Liver (tissue), 9 donors: Measurements from ENCODE around the gene BCLAF1. TPM values are rescaled to one million over a fixed set of nuclear protein-coding genes. Genes with fewer than 3 reads are reported as not detected.

Experiments
- DNase-seq: peaks from one replicate; pipeline ENCODE4 v3.0.0-alpha.2; 2017; ENCODE audit warnings: low spot score
- H3K27ac ChIP-seq, 2 donors: one replicate each; pipeline ENCODE4 v1.7.0; 2013; ENCODE audit warnings: inconsistent platforms in 2 of 2, low read length in 2 of 2, control low read depth in 1 of 2, low read depth in 1 of 2, mild to moderate bottlenecking in 1 of 2
- H3K27me3 ChIP-seq, 4 donors: one replicate each; pipeline versions ENCODE4 v1.6.1 to v1.7.0; 2013; ENCODE audit warnings: low read length in 3 of 4, inconsistent platforms in 1 of 4, mild to moderate bottlenecking in 1 of 4, moderate library complexity in 1 of 4; ENCODE audit not compliant: control insufficient read depth in 4 of 4, insufficient read depth in 4 of 4
- H3K36me3 ChIP-seq, 4 donors: one replicate each; pipeline versions ENCODE4 v1.6.1 to v1.7.0; 2013; ENCODE audit warnings: low read length in 3 of 4, mild to moderate bottlenecking in 3 of 4, low read depth in 1 of 4, moderate library complexity in 1 of 4; ENCODE audit not compliant: control insufficient read depth in 4 of 4, insufficient read depth in 3 of 4
- H3K4me1 ChIP-seq, 4 donors: one replicate each; pipeline versions ENCODE4 v1.6.1 to v1.7.0; 2013; ENCODE audit warnings: low read length in 3 of 4, mild to moderate bottlenecking in 3 of 4, moderate library complexity in 1 of 4; ENCODE audit not compliant: control insufficient read depth in 4 of 4, insufficient read depth in 4 of 4
- H3K4me3 ChIP-seq, 3 donors: one replicate each; pipeline versions ENCODE4 v1.6.1 to v1.7.0; 2013; ENCODE audit warnings: low read length in 3 of 3, control low read depth in 1 of 3, low read depth in 1 of 3, mild to moderate bottlenecking in 1 of 3
- H3K9ac ChIP-seq, 2 donors: one replicate each; pipeline ENCODE4 v1.7.0; 2013; ENCODE audit warnings: low read length in 2 of 2, mild to moderate bottlenecking in 2 of 2, moderate library complexity in 2 of 2, control low read depth in 1 of 2, low read depth in 1 of 2
- H3K9me3 ChIP-seq, 4 donors: one replicate each; pipeline versions ENCODE4 v1.6.1 to v1.7.0; 2013; ENCODE audit warnings: low read length in 3 of 4; ENCODE audit not compliant: control insufficient read depth in 4 of 4
- EGR1 ChIP-seq, 2 donors: IDR thresholded peaks; 2 replicates each; pipeline ENCODE4 v1.6.1; 2016 to 2018; ENCODE audit warnings: antibody characterized with exemption in 2 of 2, low read depth in 2 of 2
- FOXA2 ChIP-seq: IDR thresholded peaks from 2 replicates; pipeline ENCODE4 v1.6.1; 2016; ENCODE audit warnings: antibody characterized with exemption
- GABPA ChIP-seq, 2 donors: IDR thresholded peaks in 1 of 2; conservative IDR thresholded peaks in 1 of 2; 2 replicates each; pipeline ENCODE4 v1.6.1; 2016; ENCODE audit warnings: antibody characterized with exemption in 2 of 2, mild to moderate bottlenecking in 1 of 2, moderate library complexity in 1 of 2
- HNF4A ChIP-seq, 2 donors: conservative IDR thresholded peaks; 2 replicates each; pipeline ENCODE4 v1.6.1; 2016; ENCODE audit warnings: antibody characterized with exemption in 2 of 2, mild to moderate bottlenecking in 2 of 2
- HNF4G ChIP-seq: IDR thresholded peaks from 2 replicates; pipeline ENCODE4 v1.6.1; 2016; ENCODE audit warnings: antibody characterized with exemption
- MAX ChIP-seq: IDR thresholded peaks from 2 replicates; pipeline ENCODE4 v1.6.1; 2016; ENCODE audit warnings: antibody characterized with exemption
- NR2F2 ChIP-seq: IDR thresholded peaks from 2 replicates; pipeline ENCODE4 v1.6.1; 2016; ENCODE audit warnings: antibody characterized with exemption
- RAD21 ChIP-seq, 2 donors: IDR thresholded peaks; 2 replicates each; pipeline ENCODE4 v1.6.1; 2016; ENCODE audit warnings: antibody characterized with exemption in 2 of 2, mild to moderate bottlenecking in 2 of 2
- RXRA ChIP-seq, 2 donors: IDR thresholded peaks; 2 replicates each; pipeline ENCODE4 v1.6.1; 2017 to 2018; ENCODE audit warnings: antibody characterized with exemption in 2 of 2, mild to moderate bottlenecking in 1 of 2
- SP1 ChIP-seq: IDR thresholded peaks from 2 replicates; pipeline ENCODE4 v1.6.1; 2018; ENCODE audit warnings: antibody characterized with exemption, mild to moderate bottlenecking
- TAF1 ChIP-seq: conservative IDR thresholded peaks from 2 replicates; pipeline ENCODE4 v1.6.1; 2016; ENCODE audit warnings: antibody characterized with exemption, mild to moderate bottlenecking
- YY1 ChIP-seq: IDR thresholded peaks from 2 replicates; pipeline ENCODE4 v1.6.1; 2016; ENCODE audit warnings: antibody characterized with exemption, mild to moderate bottlenecking
- WGBS: extraction: QIAGEN DNeasy Blood & Tissue Kit; methylation state at CpG from one replicate; pipeline ENCODE4 v1.1.7; 2013; 5-methylcytosine and 5-hydroxymethylcytosine counted together
- polyA plus RNA-seq, 2 donors: library from polyadenylated mRNA; stranded (reverse) in 1 of 2; unstranded in 1 of 2; fragments of 200-250 nt in 1 of 2; fragments of >200 nt in 1 of 2; fragmentation: Nextera tagmentation in 1 of 2; extraction: Ambion mirVana in 1 of 2; gene quantifications; one replicate each; pipeline versions ENCODE4 v1.2.1 to v1.2.3, GENCODE V29; 2013 to 2015
- total RNA-seq, 2 donors: library from RNA; depleted of rRNA; stranded (reverse); fragments of >200 nt; gene quantifications; one replicate each; pipeline ENCODE4 v1.2.3, GENCODE V29; 2014
- TF ChIP-seq, protein P1 (sequence below): IDR thresholded peaks from 2 replicates; pipeline ENCODE4 v1.6.1; 2016; ENCODE audit warnings: antibody characterized with exemption, mild to moderate bottlenecking
- TF ChIP-seq, protein P2 (sequence below): IDR thresholded peaks from 2 replicates; pipeline ENCODE4 v1.6.1; 2016; ENCODE audit warnings: antibody characterized with exemption
- donor health status: healthy.
- donor health status: healthy.
- donor health status: healthy.
- donor health status: healthy.
- donor health status: healthy.

Gene BCLAF1
- total and polyA plus RNA-seq, 4 donors, result 11.7 to 60.5 (median 38.0) TPM

DNA sequence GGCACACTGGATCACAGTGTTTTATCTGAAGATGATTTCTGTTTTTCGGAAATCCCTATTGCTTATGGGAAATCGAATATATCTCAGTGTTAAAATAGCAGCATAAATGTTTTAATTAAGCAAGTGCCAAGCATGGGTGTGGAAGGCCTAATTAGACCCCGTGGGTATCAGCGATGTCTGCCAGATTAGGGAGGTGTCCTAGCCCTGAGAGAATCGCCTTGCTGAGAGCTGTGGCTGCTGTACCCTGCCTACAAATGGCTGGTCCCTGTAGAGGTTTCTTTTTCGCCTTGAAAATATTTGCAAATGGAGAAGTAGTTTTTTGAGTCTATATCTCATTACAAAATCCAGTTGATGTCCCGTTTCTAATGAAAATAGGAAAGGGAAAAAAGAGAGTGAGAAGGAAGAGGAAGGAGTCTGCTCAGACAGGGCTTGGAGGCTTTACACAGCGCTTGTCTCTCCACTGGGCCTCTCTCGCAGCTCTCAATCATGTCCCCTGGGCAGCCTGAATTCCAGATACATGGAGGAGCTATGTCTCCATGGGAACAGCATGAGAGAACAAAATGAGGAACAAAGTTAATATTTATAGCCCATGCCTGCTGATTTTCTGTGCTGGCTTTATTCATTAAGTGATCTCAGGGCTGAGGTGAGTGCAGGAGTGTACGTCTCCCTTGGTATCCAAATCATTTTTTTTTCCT is 35.2 kb upstream of the BCLAF1 start:
- H3K36me3 ChIP-seq, result no peaks in the 10 kb centered on the region
- no peak overlapping the region for H3K27ac ChIP-seq
- H3K9me3 ChIP-seq, result no peaks in the 10 kb centered on the region
- no peak overlapping the region for H3K9ac ChIP-seq
- H3K27me3 ChIP-seq, result no peaks in the 10 kb centered on the region
- DNase-seq, result no peak
- TF ChIP-seq RAD21 (IDR thresholded peaks at IDR 0.05) (no peak), RXRA (IDR thresholded peaks at IDR 0.05) (no peak), YY1 (no peak)
- WGBS, result 84% methylated on average over 10 of the region's 10 CpGs
- no peaks in the 10 kb centered on the region for H3K4me1 ChIP-seq
- H3K4me3 ChIP-seq, result no peak overlapping the region

GRCh38 chr6:136323431-136324112 is 33.9 kb upstream of the BCLAF1 start:
- Histone ChIP-seq H3K9me3 (no peaks in the 10 kb centered on the region), H3K4me1 (no peaks in the 10 kb centered on the region), H3K4me3 (no peak overlapping the region), H3K27me3 (no peaks in the 10 kb centered on the region), H3K9ac (no peak overlapping the region), H3K36me3 (no peaks in the 10 kb centered on the region), H3K27ac (no peak overlapping the region)
- TF ChIP-seq, protein P1, sequence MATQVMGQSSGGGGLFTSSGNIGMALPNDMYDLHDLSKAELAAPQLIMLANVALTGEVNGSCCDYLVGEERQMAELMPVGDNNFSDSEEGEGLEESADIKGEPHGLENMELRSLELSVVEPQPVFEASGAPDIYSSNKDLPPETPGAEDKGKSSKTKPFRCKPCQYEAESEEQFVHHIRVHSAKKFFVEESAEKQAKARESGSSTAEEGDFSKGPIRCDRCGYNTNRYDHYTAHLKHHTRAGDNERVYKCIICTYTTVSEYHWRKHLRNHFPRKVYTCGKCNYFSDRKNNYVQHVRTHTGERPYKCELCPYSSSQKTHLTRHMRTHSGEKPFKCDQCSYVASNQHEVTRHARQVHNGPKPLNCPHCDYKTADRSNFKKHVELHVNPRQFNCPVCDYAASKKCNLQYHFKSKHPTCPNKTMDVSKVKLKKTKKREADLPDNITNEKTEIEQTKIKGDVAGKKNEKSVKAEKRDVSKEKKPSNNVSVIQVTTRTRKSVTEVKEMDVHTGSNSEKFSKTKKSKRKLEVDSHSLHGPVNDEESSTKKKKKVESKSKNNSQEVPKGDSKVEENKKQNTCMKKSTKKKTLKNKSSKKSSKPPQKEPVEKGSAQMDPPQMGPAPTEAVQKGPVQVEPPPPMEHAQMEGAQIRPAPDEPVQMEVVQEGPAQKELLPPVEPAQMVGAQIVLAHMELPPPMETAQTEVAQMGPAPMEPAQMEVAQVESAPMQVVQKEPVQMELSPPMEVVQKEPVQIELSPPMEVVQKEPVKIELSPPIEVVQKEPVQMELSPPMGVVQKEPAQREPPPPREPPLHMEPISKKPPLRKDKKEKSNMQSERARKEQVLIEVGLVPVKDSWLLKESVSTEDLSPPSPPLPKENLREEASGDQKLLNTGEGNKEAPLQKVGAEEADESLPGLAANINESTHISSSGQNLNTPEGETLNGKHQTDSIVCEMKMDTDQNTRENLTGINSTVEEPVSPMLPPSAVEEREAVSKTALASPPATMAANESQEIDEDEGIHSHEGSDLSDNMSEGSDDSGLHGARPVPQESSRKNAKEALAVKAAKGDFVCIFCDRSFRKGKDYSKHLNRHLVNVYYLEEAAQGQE, result no peak
- TF ChIP-seq NR2F2 (no peak), FOXA2 (no peak), RXRA (IDR thresholded peaks at IDR 0.05) (no peak), HNF4A (conservative IDR thresholded peaks at IDR 0.05) (no peak), HNF4G (no peak), EGR1 (IDR thresholded peaks at IDR 0.05; ENCODE audit: low read depth in 2 of 2) (no peak), YY1 (no peak), MAX (no peak), SP1 (no peak)
- 84% methylated on average over 10 of the region's 10 CpGs for WGBS
- no peak for DNase-seq

DNA sequence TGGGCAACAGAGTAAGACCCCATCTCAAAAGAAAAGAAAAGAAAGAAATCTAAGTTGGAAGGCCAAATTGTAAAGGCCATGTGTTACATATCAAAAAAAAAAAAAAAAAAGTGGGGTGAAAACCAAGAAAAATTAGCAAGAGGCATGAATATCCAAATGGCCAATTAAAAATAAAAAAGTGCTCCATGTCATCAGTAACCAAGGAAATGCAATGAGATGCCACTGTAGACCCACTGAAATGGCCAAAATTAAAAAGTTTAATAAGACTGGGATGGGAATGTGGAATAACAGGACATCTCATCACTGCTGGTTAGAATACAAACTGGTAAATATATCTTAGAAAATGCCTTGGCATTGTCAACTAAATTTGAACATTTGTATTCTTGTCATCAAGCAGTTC is 30.1 kb upstream of the BCLAF1 start:
- H3K9me3 ChIP-seq, result no peaks in the 10 kb centered on the region
- no peaks in the 10 kb centered on the region for H3K36me3 ChIP-seq
- no peak overlapping the region for H3K9ac ChIP-seq
- no peak overlapping the region for H3K27ac ChIP-seq
- no peak overlapping the region for H3K4me3 ChIP-seq
- no peaks in the 10 kb centered on the region for H3K27me3 ChIP-seq
- H3K4me1 ChIP-seq, result no peaks in the 10 kb centered on the region
- DNase-seq, result no peak
- TF ChIP-seq MAX (no peak), EGR1 (IDR thresholded peaks at IDR 0.05; ENCODE audit: low read depth in 2 of 2) (no peak), YY1 (no peak), TAF1 (no peak), FOXA2 (no peak), GABPA (IDR thresholded peaks at IDR 0.05 in 1 of 2, conservative IDR thresholded peaks at IDR 0.05 in 1 of 2) (no peak)
- TF ChIP-seq, protein P1, result no peak
- TF ChIP-seq, protein P2, sequence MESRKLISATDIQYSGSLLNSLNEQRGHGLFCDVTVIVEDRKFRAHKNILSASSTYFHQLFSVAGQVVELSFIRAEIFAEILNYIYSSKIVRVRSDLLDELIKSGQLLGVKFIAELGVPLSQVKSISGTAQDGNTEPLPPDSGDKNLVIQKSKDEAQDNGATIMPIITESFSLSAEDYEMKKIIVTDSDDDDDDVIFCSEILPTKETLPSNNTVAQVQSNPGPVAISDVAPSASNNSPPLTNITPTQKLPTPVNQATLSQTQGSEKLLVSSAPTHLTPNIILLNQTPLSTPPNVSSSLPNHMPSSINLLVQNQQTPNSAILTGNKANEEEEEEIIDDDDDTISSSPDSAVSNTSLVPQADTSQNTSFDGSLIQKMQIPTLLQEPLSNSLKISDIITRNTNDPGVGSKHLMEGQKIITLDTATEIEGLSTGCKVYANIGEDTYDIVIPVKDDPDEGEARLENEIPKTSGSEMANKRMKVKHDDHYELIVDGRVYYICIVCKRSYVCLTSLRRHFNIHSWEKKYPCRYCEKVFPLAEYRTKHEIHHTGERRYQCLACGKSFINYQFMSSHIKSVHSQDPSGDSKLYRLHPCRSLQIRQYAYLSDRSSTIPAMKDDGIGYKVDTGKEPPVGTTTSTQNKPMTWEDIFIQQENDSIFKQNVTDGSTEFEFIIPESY, result no peak
